Myocyte (in vitro differentiated cells): ENCODE measurements around the gene MED25. TPM values are rescaled to one million over a fixed set of nuclear protein-coding genes. Genes with fewer than 3 reads are reported as not detected.
A peak's percentile ranks its signal among the peaks of the same experiment; 100 is the strongest.

Source experiments
- DNase-seq: peaks from one replicate; pipeline ENCODE4 v3.0.0-alpha.2; 2012; ENCODE audit warnings: low read depth
- total RNA-seq: library from RNA; depleted of rRNA; stranded (reverse); fragments of >200 nt; gene quantifications from 2 replicates; pipeline ENCODE4 v1.2.3, GENCODE V29; 2014

Gene MED25
- total RNA-seq, 1 donor from 2014 or later: 22.7 TPM

- DNase-seq: no peak
These were observed 19.5 kb upstream of the MED25 start for GRCh38 chr19:49798574-49798973.

- no peak for DNase-seq
These were observed 18.8 kb upstream of the MED25 start for GRCh38 chr19:49799271-49799797.

GRCh38 chr19:49799798-49800376 lies 18.2 kb upstream of the MED25 start:
- no peak for DNase-seq

GRCh38 chr19:49800771-49801170 lies 17.3 kb upstream of the MED25 start:
- DNase-seq: no peak

- DNase-seq: no peak
These were observed 16.6 kb upstream of the MED25 start for GRCh38 chr19:49801401-49801888.

- DNase-seq: no peak
These were observed 16.0 kb upstream of the MED25 start for GRCh38 chr19:49801966-49802661.

- no peak for DNase-seq
These were observed 15.1 kb upstream of the MED25 start for GRCh38 chr19:49802836-49803528.

GRCh38 chr19:49803529-49803856 lies 14.6 kb upstream of the MED25 start:
- no peak for DNase-seq

GRCh38 chr19:49805822-49806619 lies 12.1 kb upstream of the MED25 start:
- no peak for DNase-seq

GRCh38 chr19:49806620-49806959 lies 11.5 kb upstream of the MED25 start:
- no peak for DNase-seq

- no peak for DNase-seq
These were observed 10.8 kb upstream of the MED25 start for GRCh38 chr19:49807058-49807903.

- DNase-seq: no peak
These were observed 10.0 kb upstream of the MED25 start for GRCh38 chr19:49807904-49808675.

GRCh38 chr19:49808711-49809159 lies 9.4 kb upstream of the MED25 start:
- DNase-seq: peak; percentile 82

- DNase-seq: peak; percentile 41
These were observed 8.7 kb upstream of the MED25 start for GRCh38 chr19:49809160-49809940.

- DNase-seq: no peak
These were observed 8.1 kb upstream of the MED25 start for GRCh38 chr19:49809941-49810389.

- DNase-seq: no peak
These were observed 6.8 kb upstream of the MED25 start for GRCh38 chr19:49811328-49811727.

- no peak for DNase-seq
These were observed 5.6 kb upstream of the MED25 start for GRCh38 chr19:49812452-49812996.
